NCI-H1694 treated with DMSO at 0.1 percent for 48 hours (cell line): ENCODE measurements around the gene SNCAIP.
A peak's percentile ranks its signal among the peaks of the same experiment; 100 is the strongest.

Experiments
- DNase-seq: peaks from one replicate; lab custom pipeline; 2025; lab: John Stamatoyannopoulos, UW

SNCAIP gene

DNA sequence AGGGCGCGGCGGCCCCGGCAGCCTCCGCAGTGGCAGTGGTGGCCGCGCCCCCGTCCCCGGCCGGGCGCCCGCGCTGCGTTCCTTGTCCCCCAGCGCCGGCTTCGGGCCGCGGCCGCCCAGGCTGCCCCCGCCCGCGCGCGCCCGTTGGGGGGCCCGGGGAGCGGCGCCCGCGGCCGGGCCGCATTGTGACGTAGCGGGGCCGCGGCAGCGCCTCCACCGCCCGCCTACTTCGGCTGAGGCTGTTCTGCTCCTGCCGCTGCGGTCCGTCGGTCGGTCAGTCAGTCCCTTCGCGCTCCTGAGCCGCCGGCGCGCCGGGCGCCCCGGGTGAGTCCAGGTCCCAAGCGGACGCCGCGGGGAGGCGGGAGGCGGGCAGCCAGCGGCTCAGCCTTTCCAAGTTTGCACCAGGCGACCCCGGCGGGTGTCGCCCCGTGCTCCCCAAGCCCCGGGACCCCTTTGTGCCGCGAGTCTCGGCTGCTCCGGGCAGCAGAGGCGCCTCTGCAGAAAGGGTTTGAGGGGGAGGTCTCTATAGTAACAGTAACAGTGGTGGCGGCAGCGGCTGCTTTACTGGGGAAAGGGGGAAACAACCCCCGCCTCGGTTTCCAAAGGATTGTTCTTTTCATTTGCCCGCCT, at the start of gene SNCAIP:
TSS of gene SNCAIP (plus strand) at position 277 of the 630 bp plus-strand sequence. CDS start 78,898 bp downstream, outside the sequence.
- no peak for DNase-seq

DNA sequence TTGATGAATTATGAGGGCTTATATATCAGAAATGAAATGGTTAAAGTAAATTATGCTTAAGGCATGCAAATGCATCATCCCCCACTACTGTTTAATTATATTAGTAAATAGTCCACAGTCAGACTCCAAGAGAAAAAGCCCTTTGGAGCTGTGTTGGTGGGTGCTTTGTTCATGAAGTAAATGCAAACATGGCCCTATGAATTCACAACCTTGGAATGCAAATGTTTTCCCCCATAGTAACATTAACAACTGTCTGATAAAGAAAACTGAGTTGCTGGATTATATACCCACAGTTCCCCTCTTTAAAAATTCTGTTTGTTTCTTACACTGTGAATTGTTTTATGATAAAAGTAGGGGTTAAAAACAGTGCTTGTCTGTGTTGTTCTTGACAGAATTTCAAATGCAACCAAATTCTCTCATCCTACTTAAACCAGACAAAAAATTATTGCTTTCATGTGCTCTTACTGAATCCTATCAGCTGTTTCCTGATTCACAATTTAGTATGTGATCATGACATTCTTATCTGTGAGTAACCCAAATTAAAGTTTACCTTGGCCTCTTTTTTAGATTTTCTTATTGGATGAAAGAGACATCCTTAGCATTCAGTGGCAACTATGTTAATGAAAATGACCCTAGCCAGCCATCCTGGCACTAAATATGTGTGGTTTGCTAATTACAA, 48.5 kb upstream of the SNCAIP start:
- DNase-seq: no peak

DNA sequence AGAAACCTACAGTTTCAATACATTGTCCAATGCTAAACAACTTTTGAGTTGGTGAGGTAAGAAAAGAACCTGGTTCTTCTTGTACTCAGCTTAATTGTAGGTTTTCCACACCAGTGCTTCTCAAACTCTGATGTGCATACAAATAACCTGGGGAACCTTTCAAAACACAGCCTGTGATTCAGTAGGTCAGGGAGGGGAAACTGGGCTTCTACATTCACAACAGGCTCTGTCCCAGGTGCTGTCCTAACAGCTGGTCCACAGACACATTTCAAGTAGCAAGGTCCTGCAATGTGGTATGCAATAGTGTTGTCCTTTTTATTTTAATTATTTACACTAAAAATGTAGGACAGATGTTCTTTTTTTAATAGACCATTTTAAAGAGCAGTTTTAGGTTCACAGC, 47.4 kb upstream of the SNCAIP start:
- peak; percentile 2 for DNase-seq

DNA sequence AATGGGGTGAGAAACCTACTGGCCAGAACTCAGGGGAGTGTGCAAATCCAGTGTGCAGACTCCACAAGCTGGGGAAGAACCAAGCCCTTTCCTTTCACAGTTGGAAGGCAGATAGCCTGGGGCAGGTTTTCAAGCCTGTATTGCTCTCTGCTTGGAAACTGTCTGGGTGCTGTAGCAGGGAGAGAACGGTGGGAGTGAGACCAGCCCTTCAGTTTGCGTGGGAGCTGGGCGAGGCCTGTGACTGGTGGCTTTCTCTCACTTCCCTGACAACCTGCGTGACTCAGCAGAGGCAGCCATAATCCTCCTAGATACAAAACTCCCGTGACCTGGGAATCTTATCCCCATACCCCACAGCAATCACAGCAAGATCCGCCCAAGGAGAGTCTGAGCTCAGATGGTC, 44.9 kb upstream of the SNCAIP start:
- no peak for DNase-seq

DNA sequence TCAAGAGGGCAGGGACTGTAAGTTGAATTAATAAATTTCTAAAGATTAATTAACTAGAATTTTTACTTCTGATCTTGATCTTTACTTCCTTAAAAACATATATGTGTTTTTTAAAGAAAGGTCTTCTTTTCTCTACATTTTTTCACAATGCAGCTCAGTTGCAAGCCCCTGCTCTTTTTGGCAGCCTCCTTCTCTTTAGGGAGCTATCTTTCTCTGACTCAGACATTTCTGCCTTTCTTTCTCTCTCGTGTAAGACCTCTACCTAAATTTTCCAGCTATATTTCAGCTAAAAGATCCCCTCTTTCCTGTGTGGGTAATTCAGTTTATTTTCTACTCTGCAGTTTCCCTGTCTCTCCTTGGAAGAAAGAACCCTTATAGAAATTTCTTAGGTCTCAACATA, 38.3 kb upstream of the SNCAIP start:
- DNase-seq: no peak

DNA sequence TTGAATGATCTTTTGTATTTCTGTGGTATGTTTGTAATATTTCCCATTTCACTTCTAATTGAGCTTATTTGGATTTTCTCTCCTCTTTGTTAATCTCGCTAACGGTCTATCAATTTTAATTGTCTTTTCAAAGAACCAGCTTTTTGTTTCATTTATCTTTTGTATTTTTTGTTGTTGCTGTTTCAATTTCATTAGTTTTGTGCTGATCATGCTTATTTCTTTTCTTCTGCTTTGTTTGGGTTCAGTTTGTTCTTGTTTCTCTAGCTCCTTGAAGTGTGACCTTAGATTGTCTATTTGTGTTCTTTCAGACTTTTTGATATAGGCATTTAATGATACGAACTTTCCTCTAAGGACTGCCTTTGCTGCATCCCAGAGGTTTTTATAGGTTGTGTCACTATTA, 28.4 kb upstream of the SNCAIP start:
- DNase-seq: no peak

DNA sequence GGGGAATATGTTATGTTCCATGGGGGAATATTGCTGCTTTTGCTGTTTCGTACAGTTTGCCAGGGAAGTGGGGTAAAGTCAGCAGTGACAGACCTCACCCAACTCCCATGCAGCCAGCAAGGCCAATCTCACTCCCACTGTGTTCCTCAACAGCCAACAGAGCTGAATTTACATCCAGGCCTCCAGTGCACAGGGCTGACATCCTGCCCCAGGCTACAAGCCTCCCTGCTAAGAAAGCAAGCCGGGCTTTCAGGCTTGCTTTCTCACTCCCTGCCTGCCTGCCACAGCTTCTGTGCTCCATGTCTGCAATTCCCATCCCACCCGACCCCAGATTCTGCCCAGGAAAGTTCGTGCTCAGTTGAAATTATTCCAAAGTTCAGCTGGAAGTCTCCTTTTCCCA, 25.5 kb upstream of the SNCAIP start:
- no peak for DNase-seq

DNA sequence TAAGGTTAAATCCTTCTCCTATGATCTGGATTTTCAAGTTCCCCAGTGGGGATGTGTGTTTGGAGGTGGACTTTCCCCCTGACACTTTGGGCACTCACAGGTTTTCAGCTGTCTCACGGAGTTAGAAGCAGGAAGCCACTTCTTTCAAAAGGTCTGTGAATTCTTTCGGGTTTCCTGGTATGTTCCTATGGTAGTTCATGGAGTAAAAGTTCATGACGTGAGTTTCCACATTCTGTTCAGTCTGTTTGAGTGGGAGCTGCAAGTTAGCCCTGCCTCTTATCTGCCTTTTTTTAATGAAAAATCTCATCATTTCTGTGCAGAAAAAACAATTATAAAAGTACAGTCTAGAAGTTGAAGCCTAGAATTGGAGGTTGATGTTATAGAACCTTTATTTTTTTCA, 24.9 kb upstream of the SNCAIP start:
- no peak for DNase-seq

DNA sequence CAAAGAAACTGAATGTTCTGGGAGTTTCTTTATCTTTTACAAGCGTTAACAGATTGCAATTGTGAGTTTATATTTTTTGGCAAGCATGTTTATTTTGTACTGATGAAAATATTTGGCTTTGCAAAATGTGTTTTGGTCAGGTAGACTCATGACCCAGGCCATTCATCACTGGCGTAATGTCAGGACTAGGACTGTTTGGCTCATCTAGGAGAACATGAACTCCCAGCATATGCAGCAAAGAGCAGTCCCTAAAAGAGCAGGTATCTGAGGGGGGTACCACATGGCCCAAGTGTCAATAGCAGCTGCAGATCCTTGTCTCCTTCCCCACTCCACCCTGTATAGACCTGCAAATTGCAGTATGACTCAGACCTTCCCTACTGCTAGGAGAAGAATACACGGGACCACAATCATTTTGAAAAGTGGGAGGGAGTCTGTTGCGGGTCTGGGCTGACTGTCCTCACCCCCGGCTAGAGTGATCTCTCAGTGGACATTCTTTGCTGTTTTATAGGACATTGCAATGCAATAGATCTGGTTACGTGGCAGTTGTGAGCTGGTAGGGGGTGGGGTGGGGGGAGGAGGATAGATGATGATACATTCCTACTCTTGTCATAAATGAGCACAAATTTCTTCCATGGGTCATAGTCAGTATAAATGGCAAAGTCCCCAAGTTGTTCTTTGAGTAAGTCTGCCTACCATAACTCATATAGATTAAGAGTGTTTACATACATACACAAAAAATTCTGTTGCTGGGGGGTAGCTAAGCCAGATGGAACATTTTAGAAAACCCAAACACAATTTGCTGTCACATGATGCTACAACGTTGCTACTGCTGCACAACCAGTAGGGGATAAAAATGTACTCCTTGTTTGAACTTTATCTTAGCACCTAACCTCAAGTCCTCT, 20.8 kb upstream of the SNCAIP start:
- DNase-seq: no peak

DNA sequence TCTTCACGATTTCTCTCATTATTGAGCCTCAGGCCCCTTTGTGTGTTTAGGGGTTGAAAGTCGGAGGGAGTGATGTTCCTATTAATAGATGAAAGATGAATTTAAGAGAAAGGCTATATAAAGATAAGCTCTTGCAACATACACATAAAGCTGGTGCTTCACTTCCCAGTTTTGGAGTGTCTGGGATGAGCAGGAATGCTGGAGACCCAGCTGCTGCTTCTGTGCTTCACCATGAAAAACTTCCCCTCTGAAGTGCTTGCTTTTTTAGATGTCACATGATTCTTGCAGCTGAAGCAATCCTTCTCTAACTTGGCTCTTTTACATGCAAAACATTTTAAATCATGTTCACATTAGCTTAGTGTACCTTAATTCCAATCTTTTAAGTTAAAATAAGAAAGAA, 19.7 kb upstream of the SNCAIP start:
- no peak for DNase-seq

DNA sequence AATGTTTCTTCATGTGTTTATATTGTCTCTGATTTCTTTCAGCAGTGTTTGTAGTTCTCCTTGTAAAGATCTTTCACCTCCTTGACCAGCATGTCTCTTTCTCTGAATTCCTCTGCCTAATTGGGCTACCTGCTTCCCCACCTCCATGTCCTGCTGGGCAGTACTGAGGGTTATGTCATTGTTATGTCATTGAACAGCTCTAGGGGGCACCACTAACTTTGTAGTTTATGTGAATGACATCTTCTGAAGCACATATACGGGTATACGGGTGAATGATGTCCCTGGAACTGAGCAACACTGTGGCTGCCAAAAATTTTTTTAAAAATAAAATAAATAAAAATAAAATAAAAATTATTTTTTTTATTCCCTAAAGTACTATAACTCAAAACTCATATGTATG, 16.9 kb upstream of the SNCAIP start:
- DNase-seq: no peak

DNA sequence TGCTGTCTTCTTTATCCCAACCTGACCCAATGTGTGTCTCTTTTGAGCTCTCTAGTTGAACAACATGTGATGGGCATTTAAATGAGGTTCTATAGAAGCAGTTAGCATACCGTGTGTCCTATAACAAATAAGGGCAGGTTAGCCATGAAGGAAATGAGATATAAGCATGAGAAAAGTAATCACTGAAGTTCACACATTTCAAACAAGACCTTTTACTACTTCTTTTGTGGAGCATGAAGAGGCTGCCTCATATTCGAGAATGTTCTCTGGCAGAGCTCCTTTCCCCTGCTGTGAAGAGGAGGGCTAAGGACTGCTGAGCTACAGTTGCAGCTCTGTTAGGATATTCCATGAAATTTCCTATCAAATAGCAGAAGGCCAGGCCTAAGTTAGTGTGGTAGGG, 15.2 kb upstream of the SNCAIP start:
- no peak for DNase-seq

DNA sequence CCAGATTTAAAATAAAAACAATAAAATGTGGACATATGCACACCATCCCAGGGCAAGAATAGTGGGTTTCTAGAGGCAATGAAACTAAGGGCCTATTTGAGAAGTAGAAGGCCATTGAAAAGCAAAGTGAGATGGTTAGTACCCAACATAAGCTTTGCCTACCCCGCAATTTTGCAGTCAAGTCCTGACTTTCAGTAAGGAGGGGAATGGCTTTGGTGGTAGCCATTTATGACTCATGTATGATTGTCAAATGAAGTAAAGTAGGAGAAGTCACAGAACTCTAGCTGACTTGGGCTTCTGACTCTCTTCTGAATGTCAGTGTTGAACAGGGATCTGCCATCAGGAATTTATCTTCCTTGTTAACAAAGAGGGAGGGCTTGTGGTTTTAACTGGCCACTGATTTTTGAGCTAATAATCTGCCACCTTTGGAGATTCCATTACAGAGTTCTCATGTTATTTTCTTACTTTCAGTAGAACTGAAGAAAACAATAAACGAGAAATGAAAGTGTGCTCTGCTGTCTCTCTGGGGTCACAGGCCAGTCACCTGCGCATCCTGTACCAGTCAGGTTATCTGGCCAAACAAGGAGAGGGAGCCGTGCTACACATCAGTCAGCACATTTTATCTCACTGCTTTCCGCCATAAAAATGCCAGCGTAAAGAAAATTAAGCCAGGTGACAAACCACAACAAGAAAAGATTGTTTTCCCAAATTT, 14.3 kb upstream of the SNCAIP start:
- DNase-seq: no peak

DNA sequence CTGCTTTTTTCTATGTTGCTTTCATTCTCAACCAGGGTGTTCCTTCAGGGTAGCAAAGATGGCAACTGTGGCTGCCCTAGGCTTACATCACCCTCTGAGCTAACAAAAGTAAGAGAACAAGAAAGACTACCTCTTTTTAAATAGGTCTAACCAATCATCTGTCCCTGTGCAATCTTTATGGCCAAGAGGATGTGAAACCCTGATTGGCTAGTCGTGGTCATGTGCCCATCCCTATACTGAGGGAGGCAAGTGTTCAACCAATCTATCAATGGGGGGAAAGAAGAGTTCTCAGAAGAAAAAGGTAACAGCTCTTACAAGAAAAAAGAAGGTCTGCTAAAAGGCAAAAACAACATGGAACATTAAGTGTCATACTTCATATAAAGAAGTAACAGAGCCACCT, 11.7 kb upstream of the SNCAIP start:
- DNase-seq: no peak

DNA sequence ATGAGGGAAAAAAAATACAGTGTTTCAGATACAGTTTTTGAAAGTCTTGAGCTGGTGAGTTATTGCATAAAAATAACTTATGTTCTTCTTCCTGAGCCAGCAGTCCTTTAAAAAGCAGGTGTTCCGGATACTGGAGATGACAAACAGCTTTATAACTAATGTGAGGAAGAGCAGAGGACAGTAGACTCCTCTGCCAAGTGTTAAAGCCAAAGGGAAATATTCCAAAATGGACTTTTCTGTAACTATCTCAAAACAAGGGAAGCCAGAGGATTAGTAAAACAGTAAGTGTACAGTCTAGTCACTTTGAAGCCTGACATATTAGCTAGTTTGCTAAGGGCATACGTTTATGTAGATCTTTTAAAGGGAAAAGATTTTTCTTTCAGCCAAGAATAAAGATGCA, 11.0 kb upstream of the SNCAIP start:
- no peak for DNase-seq

DNA sequence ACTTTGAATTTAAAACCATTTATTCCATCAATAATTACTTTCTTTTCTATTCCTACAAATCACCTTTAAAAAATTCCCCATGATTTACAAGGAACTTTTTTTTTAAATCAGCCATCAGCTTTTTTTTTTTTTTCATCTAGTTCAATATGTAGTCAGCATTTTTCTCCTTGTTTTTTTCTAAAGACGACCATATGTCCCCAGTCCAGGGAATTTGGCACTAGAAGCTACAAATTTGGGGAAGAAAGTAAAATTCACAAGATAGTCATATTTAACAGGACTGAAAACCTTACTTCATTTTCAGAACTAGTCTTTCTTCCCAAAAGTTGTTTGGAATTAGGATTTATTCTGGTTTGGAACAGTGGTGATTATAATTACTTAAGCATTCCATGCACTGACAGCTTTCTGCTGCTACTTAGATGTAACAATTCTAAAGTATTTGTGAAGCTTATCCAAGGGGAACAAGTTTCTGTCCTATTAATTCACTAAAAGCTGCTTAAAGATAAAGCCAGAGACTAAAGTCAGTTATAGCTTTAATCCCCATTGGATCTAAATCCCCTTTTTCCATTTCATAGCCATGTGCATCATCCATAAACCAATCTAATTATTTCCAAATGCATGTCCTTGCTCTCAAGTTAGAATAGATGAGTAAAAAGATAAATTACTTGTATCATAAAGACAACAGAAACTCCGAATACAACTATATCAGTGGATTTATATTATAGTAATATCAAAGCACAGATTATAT, 7.4 kb upstream of the SNCAIP start:
- DNase-seq: no peak

DNA sequence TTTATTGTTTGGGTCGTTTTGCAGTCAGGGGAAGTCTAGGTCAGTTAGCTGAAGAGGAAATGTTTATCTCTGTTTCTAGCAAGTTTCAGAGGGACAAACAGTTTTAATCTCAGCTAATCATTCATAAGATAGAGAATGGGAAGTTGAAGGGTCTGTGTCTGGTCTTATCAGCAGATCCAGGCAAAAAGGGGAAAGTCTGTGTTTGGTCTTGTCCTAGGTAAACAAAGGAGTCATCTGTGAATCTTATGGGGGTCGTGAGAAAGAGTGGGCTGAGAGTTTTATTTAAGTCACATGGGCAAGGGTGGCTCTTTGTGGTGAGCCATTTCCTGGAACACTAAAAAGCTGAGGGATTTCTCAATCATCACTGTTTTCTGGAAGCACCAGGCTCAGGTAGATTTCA, 5.6 kb upstream of the SNCAIP start:
- DNase-seq: no peak

DNA sequence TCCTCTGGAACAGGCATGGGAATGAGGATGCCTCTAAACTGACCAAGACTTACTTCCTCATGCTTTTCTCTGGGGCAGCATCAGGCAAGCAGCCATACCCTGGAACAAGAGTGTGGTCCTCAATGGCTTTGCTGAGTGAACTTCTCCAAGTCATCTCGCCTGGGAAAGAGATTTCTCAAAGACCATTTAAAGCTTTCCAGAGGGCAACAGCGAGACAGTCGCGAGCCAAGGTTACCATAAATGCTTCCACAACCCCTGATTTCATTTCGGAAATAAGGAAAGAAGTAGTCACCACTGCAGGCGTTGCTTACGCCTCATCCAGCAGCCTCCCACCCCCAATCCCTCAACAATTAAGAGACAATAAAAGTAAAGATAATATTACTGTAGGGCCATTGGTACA, 1.1 kb upstream of the SNCAIP start:
- no peak for DNase-seq

DNA sequence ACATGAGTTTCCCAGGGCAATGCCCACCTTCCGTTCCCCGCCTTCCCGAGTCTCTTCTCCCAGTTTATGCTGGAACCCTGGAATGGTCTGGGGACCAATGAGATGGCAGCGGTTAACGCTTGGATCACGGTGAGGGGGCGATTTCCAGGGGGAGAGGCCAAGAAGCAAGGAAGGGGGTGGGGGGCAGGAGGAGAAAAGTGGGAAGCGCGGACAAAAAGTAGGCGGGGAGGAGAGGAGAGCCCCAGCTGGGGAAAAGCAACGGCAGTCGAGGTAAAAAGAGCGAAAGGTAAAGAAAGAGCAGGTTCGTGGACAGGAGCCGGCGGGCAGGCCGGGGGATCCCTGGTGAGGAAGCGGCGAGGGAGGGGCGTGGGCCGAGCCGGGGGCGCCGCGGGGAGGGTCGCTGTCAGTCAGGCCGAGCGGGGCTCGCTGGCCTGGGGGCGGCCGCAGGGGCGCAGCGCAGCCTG, 508 bp upstream of the SNCAIP start:
- no peak for DNase-seq

DNA sequence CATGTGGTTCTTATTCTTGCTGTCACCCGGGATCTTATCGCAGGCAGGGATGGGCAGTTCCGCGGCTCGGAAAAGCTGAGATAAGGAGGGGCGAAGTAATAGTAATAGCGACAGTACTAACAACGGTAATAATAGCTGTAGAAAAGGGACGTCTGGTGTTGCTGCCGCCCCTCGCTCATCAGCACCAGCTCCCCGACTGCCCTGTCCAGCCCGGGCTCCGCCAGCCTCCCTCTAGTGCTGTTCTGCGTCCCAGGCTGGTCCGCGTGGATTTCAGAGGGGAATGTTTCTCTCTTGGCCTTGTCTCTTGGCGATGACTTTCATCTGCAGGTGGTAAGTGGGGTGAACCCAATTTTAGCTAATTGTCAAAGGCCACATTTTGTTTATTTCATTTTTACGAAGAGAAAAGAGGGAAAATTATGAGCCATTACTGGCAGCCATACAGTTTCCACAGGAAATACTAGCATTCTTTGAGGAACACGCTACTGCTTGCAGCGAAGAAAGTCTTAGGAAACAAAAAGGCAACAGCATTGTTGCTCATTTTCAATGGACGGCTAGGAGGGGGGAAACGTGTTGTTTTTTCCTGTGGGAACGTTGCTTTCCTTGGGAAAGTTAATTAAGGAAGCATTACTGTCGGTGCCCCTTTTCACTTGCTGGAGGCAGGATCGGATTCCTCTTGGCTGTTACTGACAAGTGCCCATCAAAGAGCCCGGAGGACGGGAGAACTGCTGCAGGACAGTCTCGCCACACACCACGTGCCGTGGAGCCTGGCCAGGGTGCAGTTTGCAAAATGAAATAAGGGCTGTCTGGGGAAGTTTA, 762 bp downstream of the SNCAIP start:
- DNase-seq: no peak

DNA sequence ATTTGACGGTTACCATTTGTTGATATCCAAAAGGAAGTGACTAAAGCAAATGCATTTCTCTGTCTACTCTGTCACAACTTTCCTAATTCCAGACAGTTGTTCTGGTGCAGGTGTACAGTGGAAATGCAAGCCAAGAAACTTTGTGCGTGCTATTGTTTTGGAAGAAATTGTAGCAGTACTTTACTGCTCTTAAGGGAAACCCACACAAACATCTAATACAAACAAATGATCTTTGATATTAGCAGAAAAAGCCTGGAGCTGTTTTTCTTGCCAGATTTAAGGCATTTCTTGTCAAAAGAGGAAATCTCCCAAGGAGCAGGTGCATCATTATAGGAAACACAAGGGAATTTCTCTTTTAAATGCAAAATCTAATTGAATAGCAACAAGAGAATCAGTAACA, 2.0 kb downstream of the SNCAIP start:
- no peak for DNase-seq
